Fibroblast of lung (primary cell): ENCODE data around the gene DGLUCY. TPM values are rescaled to one million over a fixed set of nuclear protein-coding genes. Genes with fewer than 3 reads are reported as not detected.
"Not testable (repeated sequence)": the region's sequence is repeated elsewhere in the genome, so short reads cannot be mapped to it uniquely, and the experiment has no call there.

Experiments
- DNase-seq, 2 donors: peaks; one replicate each; pipeline versions ENCODE4 v3.0.0 to v3.0.0-alpha.2; 2010; ENCODE audit warnings: low read depth in 2 of 2
- H2AFZ ChIP-seq: 2 replicates; pipeline ENCODE4 v1.5.1; 2012; ENCODE audit warnings: low read length, control low read depth, inconsistent platforms
- H3K27ac ChIP-seq: 2 replicates; pipeline ENCODE4 v1.5.1; 2011; ENCODE audit warnings: low read length, control low read depth; ENCODE audit not compliant: insufficient read depth
- H3K27me3 ChIP-seq: 2 replicates; pipeline ENCODE4 v1.5.1; 2011; ENCODE audit warnings: mild to moderate bottlenecking, low read length; ENCODE audit not compliant: control insufficient read depth, insufficient read depth
- H3K36me3 ChIP-seq: 2 replicates; pipeline ENCODE4 v1.5.1; 2011; ENCODE audit warnings: low read length; ENCODE audit not compliant: control insufficient read depth, insufficient read depth
- H3K4me1 ChIP-seq: 2 replicates; pipeline ENCODE4 v1.5.1; 2011; ENCODE audit warnings: low read length; ENCODE audit not compliant: control insufficient read depth, insufficient read depth; ENCODE audit errors: extremely low read depth
- H3K4me2 ChIP-seq: 2 replicates; pipeline ENCODE4 v1.5.1; 2011; ENCODE audit warnings: low read length, control low read depth; ENCODE audit not compliant: insufficient read depth; ENCODE audit errors: extremely low read depth
- H3K4me3 ChIP-seq, 4 experiments: fragments of 200-600 bp in 1 of 4; sonication (generic) in 1 of 4; replicated peaks in 1 of 4; 2 replicates each; pipeline ENCODE4 v1.5.1; 2011 to 2016; ENCODE audit warnings: low read length in 4 of 4, low read depth in 3 of 4, mild to moderate bottlenecking in 3 of 4, control low read depth in 2 of 4, inconsistent platforms in 1 of 4, mixed read lengths in 1 of 4; ENCODE audit not compliant: insufficient read depth in 1 of 4; ENCODE audit errors: control extremely low read depth in 1 of 4
- H3K79me2 ChIP-seq: 2 replicates; pipeline ENCODE4 v1.5.1; 2012; ENCODE audit warnings: mild to moderate bottlenecking, low read length, inconsistent platforms; ENCODE audit not compliant: control insufficient read depth, insufficient read depth
- H3K9ac ChIP-seq: 2 replicates; pipeline ENCODE4 v1.5.1; 2011; ENCODE audit warnings: mild to moderate bottlenecking, low read length, control low read depth; ENCODE audit not compliant: insufficient read depth
- H3K9me3 ChIP-seq: 2 replicates; pipeline ENCODE4 v1.5.1; 2012; ENCODE audit warnings: low read depth, low read length; ENCODE audit not compliant: control insufficient read depth, insufficient read depth
- H4K20me1 ChIP-seq: 2 replicates; pipeline ENCODE4 v1.5.1; 2011; ENCODE audit warnings: low read length; ENCODE audit not compliant: control insufficient read depth, insufficient read depth; ENCODE audit errors: extremely low read depth
- EZH2 ChIP-seq: IDR thresholded peaks from 2 replicates; pipeline ENCODE4 v1.5.1; 2012; ENCODE audit warnings: low read length, control low read depth, mild to moderate bottlenecking; ENCODE audit errors: missing control alignments
- polyA plus RNA-seq, 2 donors: library from polyadenylated mRNA; depleted of rRNA in 1 of 2; stranded (reverse) in 1 of 2; unstranded in 1 of 2; fragments of >200 nt; gene quantifications; 2 replicates each; pipeline ENCODE4 v1.2.1, GENCODE V29; 2011 to 2012; ENCODE audit warnings: missing spikeins in 1 of 2
- total RNA-seq: library from RNA; depleted of rRNA; stranded (reverse); fragments of >200 nt; gene quantifications from 2 replicates; pipeline ENCODE4 v1.2.1, GENCODE V29; 2014
- TF ChIP-seq, protein P1 (sequence below), 2 donors: IDR thresholded peaks in 1 of 2; conservative IDR thresholded peaks in 1 of 2; 1 replicate in 1 of 2; 2 replicates in 1 of 2; pipeline ENCODE4 v1.5.1; 2011 to 2012; ENCODE audit warnings: low read length in 2 of 2, control low read depth in 1 of 2, inconsistent platforms in 1 of 2, low read depth in 1 of 2, mild to moderate bottlenecking in 1 of 2

The DGLUCY gene
- total and polyA plus RNA-seq, 2 donors (not counting 1 experiment from before 2014, with no cell fraction given): 26.7 to 62.1 TPM

DNA sequence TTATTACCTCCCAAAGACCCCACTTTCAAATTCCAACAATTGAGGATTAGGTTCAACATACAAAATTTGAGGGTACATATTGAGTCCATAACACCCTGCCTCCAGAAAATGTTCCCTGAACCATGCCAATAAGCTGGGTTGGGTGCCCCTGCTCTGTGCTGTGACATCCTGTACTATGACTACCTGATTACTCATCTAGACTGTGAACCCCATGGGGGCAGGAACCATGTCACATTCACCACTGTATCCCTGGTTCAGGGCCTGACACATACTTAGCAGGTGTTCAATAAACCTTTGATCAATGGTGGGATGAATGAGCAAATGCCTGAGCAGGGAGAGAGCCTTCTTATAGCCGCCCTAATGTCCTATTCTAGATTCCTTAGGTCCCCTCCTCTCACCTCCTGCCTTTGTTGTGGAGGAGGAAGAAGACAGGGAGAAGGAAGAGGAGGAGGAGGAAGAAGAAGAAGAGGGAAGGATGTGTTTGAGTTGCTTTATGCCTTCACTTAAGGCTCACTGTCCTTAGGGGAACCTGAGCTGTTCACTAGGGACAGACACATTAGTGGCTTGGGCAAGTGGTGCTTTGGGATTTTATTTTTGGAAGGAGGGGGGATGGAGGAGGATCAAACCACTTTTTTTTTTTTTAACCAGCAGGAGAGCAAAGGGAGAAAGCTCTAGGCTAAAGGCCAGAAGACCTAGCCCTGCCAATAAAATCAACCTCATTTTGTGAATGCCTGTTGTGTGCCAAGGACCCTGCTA, 109.3 kb downstream of the DGLUCY start:
- no peaks in the 10 kb centered on the region for H3K79me2 ChIP-seq
- TF ChIP-seq EZH2: no peak
- TF ChIP-seq, protein P1, sequence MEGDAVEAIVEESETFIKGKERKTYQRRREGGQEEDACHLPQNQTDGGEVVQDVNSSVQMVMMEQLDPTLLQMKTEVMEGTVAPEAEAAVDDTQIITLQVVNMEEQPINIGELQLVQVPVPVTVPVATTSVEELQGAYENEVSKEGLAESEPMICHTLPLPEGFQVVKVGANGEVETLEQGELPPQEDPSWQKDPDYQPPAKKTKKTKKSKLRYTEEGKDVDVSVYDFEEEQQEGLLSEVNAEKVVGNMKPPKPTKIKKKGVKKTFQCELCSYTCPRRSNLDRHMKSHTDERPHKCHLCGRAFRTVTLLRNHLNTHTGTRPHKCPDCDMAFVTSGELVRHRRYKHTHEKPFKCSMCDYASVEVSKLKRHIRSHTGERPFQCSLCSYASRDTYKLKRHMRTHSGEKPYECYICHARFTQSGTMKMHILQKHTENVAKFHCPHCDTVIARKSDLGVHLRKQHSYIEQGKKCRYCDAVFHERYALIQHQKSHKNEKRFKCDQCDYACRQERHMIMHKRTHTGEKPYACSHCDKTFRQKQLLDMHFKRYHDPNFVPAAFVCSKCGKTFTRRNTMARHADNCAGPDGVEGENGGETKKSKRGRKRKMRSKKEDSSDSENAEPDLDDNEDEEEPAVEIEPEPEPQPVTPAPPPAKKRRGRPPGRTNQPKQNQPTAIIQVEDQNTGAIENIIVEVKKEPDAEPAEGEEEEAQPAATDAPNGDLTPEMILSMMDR (conservative IDR thresholded peaks at IDR 0.05 in 1 of 2, IDR thresholded peaks at IDR 0.05 in 1 of 2; ENCODE audit: low read depth in 1 of 2, low read length in 2 of 2): no peak
- no peaks in the 10 kb centered on the region for H3K9me3 ChIP-seq
- H4K20me1 ChIP-seq: no peaks in the 10 kb centered on the region
- no peak overlapping the region for H3K4me2 ChIP-seq
- H3K27me3 ChIP-seq: no peaks in the 10 kb centered on the region
- H3K4me1 ChIP-seq: peaks cover 2% of the 10 kb centered on the region
- peaks cover 2% of the 10 kb centered on the region for H3K36me3 ChIP-seq
- no peak overlapping the region for H3K4me3 ChIP-seq
- H3K27ac ChIP-seq: no peak overlapping the region
- DNase-seq: no peak
- no peak overlapping the region for H2AFZ ChIP-seq
- no peak overlapping the region for H3K9ac ChIP-seq

DNA sequence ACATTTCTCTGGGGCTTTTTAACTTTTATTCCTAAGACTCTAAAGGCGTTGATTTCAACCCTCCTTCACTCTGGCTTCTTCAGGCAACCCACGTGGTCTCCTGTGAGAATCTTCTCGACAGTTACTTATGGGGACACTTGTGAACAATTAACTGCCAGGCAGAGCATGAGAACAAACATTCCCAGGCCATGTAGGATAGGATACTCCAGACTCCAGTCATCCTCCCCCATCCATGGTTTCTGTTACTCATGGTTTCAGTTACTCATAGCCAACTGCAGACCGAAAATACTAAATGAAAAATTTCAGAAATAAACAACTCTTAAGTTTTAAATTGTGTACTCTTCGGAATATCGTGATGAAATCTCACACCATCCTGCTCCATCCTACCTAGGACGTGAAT, 111.2 kb downstream of the DGLUCY start:
- no peak overlapping the region for H3K27ac ChIP-seq
- no peak for TF ChIP-seq EZH2
- TF ChIP-seq, protein P1 (conservative IDR thresholded peaks at IDR 0.05 in 1 of 2, IDR thresholded peaks at IDR 0.05 in 1 of 2; ENCODE audit: low read depth in 1 of 2, low read length in 2 of 2): no peak
- no peaks in the 10 kb centered on the region for H4K20me1 ChIP-seq
- H3K9me3 ChIP-seq: no peaks in the 10 kb centered on the region
- no peak overlapping the region for H3K9ac ChIP-seq
- H3K4me1 ChIP-seq: peaks cover 2% of the 10 kb centered on the region
- H3K27me3 ChIP-seq: no peaks in the 10 kb centered on the region
- no peaks in the 10 kb centered on the region for H3K79me2 ChIP-seq
- H3K4me3 ChIP-seq: no peak overlapping the region
- peaks cover 2% of the 10 kb centered on the region for H3K36me3 ChIP-seq
- no peak overlapping the region for H2AFZ ChIP-seq
- no peak overlapping the region for H3K4me2 ChIP-seq
- peak in 1 of 2 donors; percentile 38 for DNase-seq

DNA sequence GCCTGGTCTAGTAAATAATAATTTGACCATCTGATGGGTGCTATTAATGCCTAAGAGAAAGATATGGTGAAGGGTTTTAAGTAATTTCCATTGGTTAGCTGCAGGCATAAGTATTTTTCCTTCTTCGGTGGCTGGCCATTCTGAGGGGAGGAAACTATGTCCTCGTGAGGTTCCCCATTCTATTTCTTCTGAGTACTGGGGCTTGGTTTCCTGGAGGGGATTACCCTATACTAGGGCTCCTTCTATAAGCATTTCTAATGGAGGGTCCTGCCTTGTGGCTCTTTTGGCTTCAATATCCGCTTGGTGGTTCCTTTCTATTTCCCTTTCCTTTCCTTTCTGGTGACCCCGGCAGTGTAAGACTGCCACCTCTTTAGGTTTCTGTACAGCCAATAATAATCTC, 112.5 kb downstream of the DGLUCY start:
- DNase-seq: not testable (repeated sequence)

More for the DNA sequence above, 112.5 kb downstream of the DGLUCY start:
- not testable (repeated sequence) for H3K79me2 ChIP-seq, H3K27ac ChIP-seq, H3K9me3 ChIP-seq, H4K20me1 ChIP-seq, H3K4me2 ChIP-seq, H3K4me1 ChIP-seq, H3K36me3 ChIP-seq, H3K27me3 ChIP-seq, H3K9ac ChIP-seq, H3K4me3 ChIP-seq, H2AFZ ChIP-seq
